ENCODE results near the gene CCL13.

CCL13 gene

DNA sequence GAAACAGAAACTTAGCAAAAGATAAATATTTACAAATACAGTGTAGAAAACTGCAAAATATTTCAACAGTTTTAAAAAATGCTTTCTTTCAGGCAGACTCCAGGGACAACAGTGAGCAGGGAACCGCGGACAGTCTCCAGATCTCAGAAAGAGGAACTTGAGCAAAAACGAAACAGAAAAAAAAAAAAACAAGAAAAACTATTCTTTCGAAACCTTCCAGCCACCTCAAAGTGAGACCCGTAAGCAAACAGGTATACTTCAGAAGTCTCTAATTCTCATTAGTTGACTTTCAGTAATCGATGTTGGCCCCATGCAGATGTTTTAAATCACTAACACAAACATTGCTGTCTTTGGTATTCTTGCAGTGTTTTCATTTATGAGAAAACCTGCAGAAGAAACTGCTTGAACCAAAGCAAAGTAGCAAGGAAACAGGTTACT lies 22.4 kb downstream of the CCL13 start:
- H3K27me3 ChIP-seq (ENCODE audit: insufficient read depth, poor library complexity, severe bottlenecking): peaks cover 5% of the 10 kb centered on the region
- TF ChIP-seq CTCF (IDR thresholded peaks at IDR 0.05; ENCODE audit: poor library complexity, severe bottlenecking): no peak
- H3K4me1 ChIP-seq (ENCODE audit: insufficient read depth, poor library complexity, severe bottlenecking): no peaks in the 10 kb centered on the region
- H3K27ac ChIP-seq (ENCODE audit: poor library complexity, severe bottlenecking): no peak overlapping the region
- H3K9me3 ChIP-seq (ENCODE audit: severe bottlenecking): no peaks in the 10 kb centered on the region
- DNase-seq (ENCODE audit: low spot score): no peak
- no peak for ATAC-seq (ENCODE audit: low read depth)
- H3K4me3 ChIP-seq (ENCODE audit: severe bottlenecking): no peak overlapping the region
- H3K36me3 ChIP-seq (ENCODE audit: low read depth): no peaks in the 10 kb centered on the region

DNA sequence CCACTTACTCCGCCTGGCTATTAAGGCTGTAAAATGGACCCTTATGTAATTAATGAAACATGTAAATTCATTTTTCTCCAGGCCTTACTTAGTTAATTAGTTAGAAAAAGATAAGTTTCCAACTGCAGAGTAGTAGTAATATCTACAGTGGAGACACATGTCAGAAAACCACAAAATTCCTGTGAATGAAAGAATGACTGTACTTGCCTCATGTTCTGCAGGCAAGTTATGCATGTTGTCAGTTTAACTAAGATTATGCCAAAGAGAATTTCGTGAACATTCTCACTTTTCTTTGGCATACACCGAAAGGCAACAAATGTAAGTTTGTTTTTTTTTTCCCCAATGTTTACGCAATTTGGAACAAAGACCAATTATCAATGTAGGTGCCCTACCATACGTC lies 23.6 kb downstream of the CCL13 start:
- Histone ChIP-seq H3K4me3 (ENCODE audit: severe bottlenecking) (no peak overlapping the region), H3K27ac (ENCODE audit: poor library complexity, severe bottlenecking) (no peak overlapping the region), H3K4me1 (ENCODE audit: insufficient read depth, poor library complexity, severe bottlenecking) (no peaks in the 10 kb centered on the region), H3K9me3 (ENCODE audit: severe bottlenecking) (no peaks in the 10 kb centered on the region), H3K36me3 (ENCODE audit: low read depth) (no peaks in the 10 kb centered on the region), H3K27me3 (ENCODE audit: insufficient read depth, poor library complexity, severe bottlenecking) (peaks cover 5% of the 10 kb centered on the region)
- no peak for TF ChIP-seq CTCF (IDR thresholded peaks at IDR 0.05; ENCODE audit: poor library complexity, severe bottlenecking)
- DNase-seq (ENCODE audit: low spot score) (no peak), ATAC-seq (ENCODE audit: low read depth) (no peak)

- DNase-seq (ENCODE audit: low spot score) (no peak), ATAC-seq (ENCODE audit: low read depth) (no peak; the same call in 2 of the 3 replicates)
- Histone ChIP-seq H3K36me3 (ENCODE audit: low read depth) (no peaks in the 10 kb centered on the region), H3K4me1 (ENCODE audit: insufficient read depth, poor library complexity, severe bottlenecking) (no peaks in the 10 kb centered on the region), H3K4me3 (ENCODE audit: severe bottlenecking) (no peak overlapping the region), H3K9me3 (ENCODE audit: severe bottlenecking) (no peaks in the 10 kb centered on the region), H3K27me3 (ENCODE audit: insufficient read depth, poor library complexity, severe bottlenecking) (peaks cover 5% of the 10 kb centered on the region), H3K27ac (ENCODE audit: poor library complexity, severe bottlenecking) (no peak overlapping the region)
- no peak for TF ChIP-seq CTCF (IDR thresholded peaks at IDR 0.05; ENCODE audit: poor library complexity, severe bottlenecking)
Measured at GRCh38 chr17:34382621-34383124, 26.4 kb downstream of the CCL13 start.

DNA sequence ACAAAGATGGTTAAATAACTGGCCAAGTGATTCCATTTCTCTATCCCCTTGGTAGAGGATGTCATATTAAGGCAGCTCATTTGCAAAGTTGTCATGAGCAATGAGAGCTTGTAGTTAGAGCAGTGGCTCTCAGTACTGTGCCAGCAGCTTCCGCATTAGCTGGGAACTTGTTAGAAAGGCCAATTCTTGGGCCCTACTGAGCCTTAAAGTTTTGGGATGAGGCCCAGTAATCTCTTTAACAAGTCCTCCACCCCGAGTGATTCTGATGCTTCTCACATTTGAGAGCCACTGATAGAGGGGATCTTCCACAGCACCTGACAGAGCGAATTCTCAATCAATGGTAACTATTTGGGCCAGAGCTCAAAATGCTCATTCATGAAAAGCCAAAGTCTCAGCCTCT lies 26.9 kb downstream of the CCL13 start:
- H3K4me3 ChIP-seq (ENCODE audit: severe bottlenecking): no peak overlapping the region
- no peaks in the 10 kb centered on the region for H3K36me3 ChIP-seq (ENCODE audit: low read depth)
- no peak for TF ChIP-seq CTCF (IDR thresholded peaks at IDR 0.05; ENCODE audit: poor library complexity, severe bottlenecking)
- no peak for DNase-seq (ENCODE audit: low spot score)
- H3K27me3 ChIP-seq (ENCODE audit: insufficient read depth, poor library complexity, severe bottlenecking): peaks cover 5% of the 10 kb centered on the region
- H3K9me3 ChIP-seq (ENCODE audit: severe bottlenecking): no peaks in the 10 kb centered on the region
- H3K27ac ChIP-seq (ENCODE audit: poor library complexity, severe bottlenecking): no peak overlapping the region
- no peak for ATAC-seq (ENCODE audit: low read depth)
- H3K4me1 ChIP-seq (ENCODE audit: insufficient read depth, poor library complexity, severe bottlenecking): no peaks in the 10 kb centered on the region

GRCh38 chr17:34384271-34384670 lies 28.0 kb downstream of the CCL13 start:
- TF ChIP-seq CTCF (IDR thresholded peaks at IDR 0.05; ENCODE audit: poor library complexity, severe bottlenecking): no peak
- Histone ChIP-seq H3K27me3 (ENCODE audit: insufficient read depth, poor library complexity, severe bottlenecking) (peaks cover under 1% of the 10 kb centered on the region), H3K4me1 (ENCODE audit: insufficient read depth, poor library complexity, severe bottlenecking) (no peaks in the 10 kb centered on the region), H3K27ac (ENCODE audit: poor library complexity, severe bottlenecking) (no peak overlapping the region), H3K36me3 (ENCODE audit: low read depth) (no peaks in the 10 kb centered on the region), H3K4me3 (ENCODE audit: severe bottlenecking) (no peak overlapping the region), H3K9me3 (ENCODE audit: severe bottlenecking) (no peaks in the 10 kb centered on the region)
- ATAC-seq (ENCODE audit: low read depth): no peak
- no peak for DNase-seq (ENCODE audit: low spot score)

Data from RWPE2 (cell line).